Myocyte (in vitro differentiated cells): ENCODE data around the gene ZNF521. TPM values are rescaled to one million over a fixed set of nuclear protein-coding genes. Genes with fewer than 3 reads are reported as not detected.

Experiments
- DNase-seq: peaks from one replicate; pipeline ENCODE4 v3.0.0-alpha.2; 2012; ENCODE audit warnings: low read depth
- total RNA-seq: library from RNA; depleted of rRNA; stranded (reverse); fragments of >200 nt; gene quantifications from 2 replicates; pipeline ENCODE4 v1.2.3, GENCODE V29; 2014

Gene ZNF521
- total RNA-seq, 1 donor from 2014 or later, result 27.2 TPM

GRCh38 chr18:25340762-25341161, 11.2 kb downstream of the ZNF521 start:
- no peak for DNase-seq

- DNase-seq, result no peak
These were observed 16.3 kb downstream of the ZNF521 start for GRCh38 chr18:25335676-25336075.

- no peak for DNase-seq
These were observed 16.9 kb downstream of the ZNF521 start for GRCh38 chr18:25335062-25335461.

GRCh38 chr18:25334588-25334987, 17.4 kb downstream of the ZNF521 start:
- DNase-seq, result no peak

- DNase-seq, result no peak
These were observed 20.0 kb downstream of the ZNF521 start for GRCh38 chr18:25332002-25332401.

- no peak for DNase-seq
These were observed 22.2 kb downstream of the ZNF521 start for GRCh38 chr18:25329783-25330182.

GRCh38 chr18:25327584-25327983, 24.4 kb downstream of the ZNF521 start:
- no peak for DNase-seq

- no peak for DNase-seq
These were observed 25.5 kb downstream of the ZNF521 start for GRCh38 chr18:25326361-25326952.

GRCh38 chr18:25322806-25323205, 29.2 kb downstream of the ZNF521 start:
- DNase-seq, result no peak

GRCh38 chr18:25316381-25317018, 35.5 kb downstream of the ZNF521 start:
- no peak for DNase-seq

GRCh38 chr18:25314838-25315190, 37.2 kb downstream of the ZNF521 start:
- no peak for DNase-seq

GRCh38 chr18:25314151-25314837, 37.7 kb downstream of the ZNF521 start:
- no peak for DNase-seq

GRCh38 chr18:25313268-25313667, 38.7 kb downstream of the ZNF521 start:
- DNase-seq, result no peak

- peak; percentile 75 for DNase-seq
These were observed 41.9 kb downstream of the ZNF521 start for GRCh38 chr18:25310045-25310444.

GRCh38 chr18:25308381-25308780, 43.6 kb downstream of the ZNF521 start:
- DNase-seq, result no peak

- DNase-seq, result no peak
These were observed 44.8 kb downstream of the ZNF521 start for GRCh38 chr18:25307192-25307591.

GRCh38 chr18:25306671-25307070, 45.3 kb downstream of the ZNF521 start:
- no peak for DNase-seq

- DNase-seq, result no peak
These were observed 46.4 kb downstream of the ZNF521 start for GRCh38 chr18:25305584-25305983.

- DNase-seq, result no peak
These were observed 51.5 kb downstream of the ZNF521 start for GRCh38 chr18:25300492-25300891.

GRCh38 chr18:25299426-25300300, 52.3 kb downstream of the ZNF521 start:
- DNase-seq, result peak; percentile 73

GRCh38 chr18:25298853-25299274, 53.1 kb downstream of the ZNF521 start:
- DNase-seq, result peak; percentile 86
